ENCODE results near the gene PRLR. TPM values are rescaled to one million over a fixed set of nuclear protein-coding genes. Genes with fewer than 3 reads are reported as not detected.

Gene PRLR
- total RNA-seq, 2 experiments from 2014 or later = 0.03 TPM; not detected in 1

- H3K27me3 Mint-ChIP-seq = peaks cover 56% of the 10 kb centered on the region
These were observed 32.2 kb downstream of the PRLR start for GRCh38 chr5:35198075-35198474.

GRCh38 chr5:35197351-35197750 is 32.9 kb downstream of the PRLR start:
- ATAC-seq (ENCODE audit: poor library complexity) = no peak
- Mint-ChIP-seq H3K36me3 (ENCODE audit: low read depth) (no peaks in the 10 kb centered on the region), H3K4me1 (ENCODE audit: low read depth) (no peaks in the 10 kb centered on the region), H3K9me3 (no peaks in the 10 kb centered on the region), H3K27me3 (peaks cover 55% of the 10 kb centered on the region), H3K27ac (no peak overlapping the region), H3K4me3 (no peak overlapping the region)
- H3K4me1 ChIP-seq (ENCODE audit: insufficient read depth, low read length) = no peaks in the 10 kb centered on the region
- no peak overlapping the region for H3K27ac ChIP-seq (ENCODE audit: low read depth in 1 of 2, low read length in 2 of 2)
- CTCF ChIA-PET = no interaction called here
- no peak overlapping the region for H3K4me3 ChIP-seq (ENCODE audit: low read length)
- H3K36me3 ChIP-seq (ENCODE audit: insufficient read depth, low read length) = no peaks in the 10 kb centered on the region
- no peak for DNase-seq
- peaks cover 3 to 4% of the 10 kb centered on the region in 2 experiments for H3K27me3 ChIP-seq (ENCODE audit: control insufficient read depth in 1 of 2, insufficient read depth in 2 of 2, low read length in 2 of 2)
- no peaks in the 10 kb centered on the region for H3K9me3 ChIP-seq (ENCODE audit: control insufficient read depth in 1 of 2, insufficient read depth in 1 of 2, low read length in 2 of 2)
- TF ChIP-seq CTCF (IDR thresholded peaks at IDR 0.05) = no peak
- POLR2A ChIA-PET = no interaction called here
- intact Hi-C loops (cut with DNase I, micrococcal nuclease) = no loop called here

More at GRCh38 chr5:35198075-35198474, 32.2 kb downstream of the PRLR start:
- no peak for DNase-seq
- H3K9me3 ChIP-seq (ENCODE audit: control insufficient read depth in 1 of 2, insufficient read depth in 1 of 2, low read length in 2 of 2) = no peaks in the 10 kb centered on the region
- no peaks in the 10 kb centered on the region for H3K36me3 ChIP-seq (ENCODE audit: insufficient read depth, low read length)
- no peak overlapping the region for H3K4me3 ChIP-seq (ENCODE audit: low read length)
- ChIA-PET CTCF (no interaction called here), POLR2A (no interaction called here)
- Mint-ChIP-seq H3K4me3 (no peak overlapping the region), H3K4me1 (ENCODE audit: low read depth) (no peaks in the 10 kb centered on the region), H3K9me3 (no peaks in the 10 kb centered on the region), H3K36me3 (ENCODE audit: low read depth) (no peaks in the 10 kb centered on the region), H3K27ac (no peak overlapping the region)
- H3K4me1 ChIP-seq (ENCODE audit: insufficient read depth, low read length) = no peaks in the 10 kb centered on the region
- no peak for TF ChIP-seq CTCF (IDR thresholded peaks at IDR 0.05)
- no peak overlapping the region for H3K27ac ChIP-seq (ENCODE audit: low read depth in 1 of 2, low read length in 2 of 2)
- peaks cover 3 to 4% of the 10 kb centered on the region in 2 experiments for H3K27me3 ChIP-seq (ENCODE audit: control insufficient read depth in 1 of 2, insufficient read depth in 2 of 2, low read length in 2 of 2)
- ATAC-seq (ENCODE audit: poor library complexity) = no peak
- intact Hi-C loops (cut with DNase I, micrococcal nuclease) = no loop called here

GRCh38 chr5:35195472-35195852 is 34.8 kb downstream of the PRLR start:
- no peak overlapping the region for H3K27ac Mint-ChIP-seq
- ATAC-seq (ENCODE audit: poor library complexity) (no peak), DNase-seq (no peak)
- H3K36me3 Mint-ChIP-seq (ENCODE audit: low read depth) = no peaks in the 10 kb centered on the region
- no peaks in the 10 kb centered on the region for H3K4me1 Mint-ChIP-seq (ENCODE audit: low read depth)
- H3K27me3 ChIP-seq (ENCODE audit: control insufficient read depth in 1 of 2, insufficient read depth in 2 of 2, low read length in 2 of 2) = peaks cover 3 to 4% of the 10 kb centered on the region in 2 experiments
- no peak overlapping the region for H3K4me3 Mint-ChIP-seq
- intact Hi-C loops (cut with DNase I, micrococcal nuclease) = no loop called here
- TF ChIP-seq CTCF (IDR thresholded peaks at IDR 0.05) = no peak
- H3K36me3 ChIP-seq (ENCODE audit: insufficient read depth, low read length) = no peaks in the 10 kb centered on the region
- H3K27me3 Mint-ChIP-seq = peaks cover 43% of the 10 kb centered on the region
- H3K9me3 Mint-ChIP-seq = no peaks in the 10 kb centered on the region
- POLR2A ChIA-PET = no interaction called here
- no peak overlapping the region for H3K27ac ChIP-seq (ENCODE audit: low read depth in 1 of 2, low read length in 2 of 2)
- no peak overlapping the region for H3K4me3 ChIP-seq (ENCODE audit: low read length)
- CTCF ChIA-PET = no interaction called here
- no peaks in the 10 kb centered on the region for H3K9me3 ChIP-seq (ENCODE audit: control insufficient read depth in 1 of 2, insufficient read depth in 1 of 2, low read length in 2 of 2)
- H3K4me1 ChIP-seq (ENCODE audit: insufficient read depth, low read length) = no peaks in the 10 kb centered on the region
